ENCODE measurements around the gene BCAT1.

GRCh38 chr12:24896171-24896570, 52.7 kb downstream of the BCAT1 start:
- TF ChIP-seq CTCF (IDR thresholded peaks at IDR 0.05; ENCODE audit: low read length) (no peak), EZH2 (IDR thresholded peaks at IDR 0.05; ENCODE audit: borderline replicate concordance, low read length) (no peak)

All from OCI-LY1 (cell line).